GM15510 (cell line): ENCODE measurements around the gene P4HA2.

Experiments used
- POLR2A ChIP-seq: IDR thresholded peaks from 3 replicates; pipeline ENCODE4 v1.6.1; 2011; ENCODE audit warnings: borderline replicate concordance; ENCODE audit not compliant: insufficient read length; ENCODE audit errors: extremely low read depth

Gene P4HA2

DNA sequence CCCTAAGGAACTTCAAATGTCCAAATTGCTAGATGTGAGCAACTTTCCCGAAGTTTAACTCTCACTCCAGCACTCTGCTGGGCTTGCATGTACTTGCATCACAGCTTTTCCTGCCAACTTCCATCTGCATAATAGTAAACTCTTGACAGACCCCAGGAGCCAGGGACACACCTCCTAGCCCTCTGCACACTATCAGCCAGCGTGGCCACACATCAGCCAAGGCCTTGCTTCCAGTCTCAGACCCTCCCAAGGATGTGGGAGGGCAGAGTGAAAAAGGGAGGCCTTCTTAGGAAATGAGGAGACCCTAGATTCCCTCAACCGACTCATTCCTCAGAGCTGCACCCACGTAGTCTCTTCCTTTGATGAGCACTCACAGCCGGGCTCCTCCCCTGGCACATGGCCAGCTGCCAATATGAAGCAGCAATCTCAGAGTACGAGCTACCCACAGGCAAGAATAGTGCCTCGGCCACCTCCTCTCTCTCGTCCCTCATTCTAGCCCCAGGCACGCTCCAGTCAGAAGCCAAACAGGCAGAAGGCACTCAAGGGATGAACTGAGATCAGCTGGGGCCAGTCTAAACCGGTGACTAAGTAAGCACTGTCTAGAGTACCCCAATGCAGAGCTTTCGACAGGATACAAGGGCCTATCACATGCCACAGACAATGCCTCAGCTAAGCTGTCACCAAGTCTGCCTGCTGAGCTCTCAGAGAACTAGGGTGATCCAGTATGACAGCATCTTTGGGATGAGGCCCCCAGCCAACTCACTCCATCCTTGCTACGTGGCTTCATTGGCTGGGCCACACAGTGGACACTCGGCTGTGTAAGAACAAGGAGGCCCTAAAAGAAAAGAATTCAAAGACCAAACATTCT is 2.3 kb downstream of the P4HA2 start:
- TF ChIP-seq POLR2A: no peak

DNA sequence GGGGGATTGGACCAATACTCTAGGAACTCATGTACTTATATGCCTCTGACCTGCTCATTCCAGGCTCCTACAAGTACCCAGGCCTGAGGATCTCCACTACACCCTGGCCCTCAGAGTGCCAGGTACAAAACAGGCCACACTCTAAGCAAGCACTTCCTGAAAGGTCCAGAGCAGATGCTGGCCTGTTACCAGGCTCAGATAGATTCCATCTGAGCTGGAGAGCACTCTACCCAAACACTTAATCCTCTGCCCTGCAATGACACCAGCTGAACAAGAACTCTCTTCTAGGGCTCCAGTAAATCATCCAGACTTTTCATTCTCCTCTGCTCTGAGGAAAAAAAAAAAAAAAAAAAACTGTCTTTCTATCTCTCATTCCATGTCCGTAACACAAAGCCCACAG is 2.9 kb downstream of the P4HA2 start:
- no peak for TF ChIP-seq POLR2A

DNA sequence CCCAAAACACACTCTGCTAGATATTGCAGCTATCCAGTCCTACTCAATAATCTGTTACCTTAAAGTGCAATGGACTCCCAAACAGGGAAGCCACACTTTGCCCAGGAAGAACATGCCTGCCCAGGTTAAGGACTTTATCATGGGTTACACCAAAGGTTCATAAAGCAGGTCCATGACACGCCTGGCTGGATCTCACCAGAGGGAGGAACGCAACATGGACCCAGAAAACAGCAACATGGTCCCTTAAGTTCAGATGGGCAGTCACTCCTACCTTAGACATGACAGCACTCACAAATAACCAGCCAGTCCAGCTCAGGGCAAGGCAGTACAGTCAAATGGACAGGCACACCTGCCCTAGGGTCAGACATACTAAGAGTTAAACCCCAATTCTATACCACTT is 3.8 kb downstream of the P4HA2 start:
- TF ChIP-seq POLR2A: no peak

DNA sequence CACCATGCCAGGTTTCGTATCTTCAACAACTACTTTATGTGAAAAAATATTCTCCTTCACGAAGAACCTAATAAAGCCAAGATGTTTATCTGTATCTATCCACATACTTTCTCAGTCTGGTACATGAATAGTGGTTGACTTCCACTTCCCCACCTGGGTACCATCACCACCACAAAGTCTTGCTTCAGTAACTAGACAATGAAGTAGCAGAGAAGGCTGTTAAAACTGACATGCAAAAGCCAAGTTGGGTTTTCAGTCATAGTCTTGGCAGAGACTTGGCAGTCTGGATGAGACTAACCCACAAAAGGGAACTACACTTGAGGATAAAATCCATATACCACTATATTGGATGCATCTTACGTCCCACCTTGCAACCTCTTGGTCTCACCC is 5.0 kb downstream of the P4HA2 start:
- no peak for TF ChIP-seq POLR2A

DNA sequence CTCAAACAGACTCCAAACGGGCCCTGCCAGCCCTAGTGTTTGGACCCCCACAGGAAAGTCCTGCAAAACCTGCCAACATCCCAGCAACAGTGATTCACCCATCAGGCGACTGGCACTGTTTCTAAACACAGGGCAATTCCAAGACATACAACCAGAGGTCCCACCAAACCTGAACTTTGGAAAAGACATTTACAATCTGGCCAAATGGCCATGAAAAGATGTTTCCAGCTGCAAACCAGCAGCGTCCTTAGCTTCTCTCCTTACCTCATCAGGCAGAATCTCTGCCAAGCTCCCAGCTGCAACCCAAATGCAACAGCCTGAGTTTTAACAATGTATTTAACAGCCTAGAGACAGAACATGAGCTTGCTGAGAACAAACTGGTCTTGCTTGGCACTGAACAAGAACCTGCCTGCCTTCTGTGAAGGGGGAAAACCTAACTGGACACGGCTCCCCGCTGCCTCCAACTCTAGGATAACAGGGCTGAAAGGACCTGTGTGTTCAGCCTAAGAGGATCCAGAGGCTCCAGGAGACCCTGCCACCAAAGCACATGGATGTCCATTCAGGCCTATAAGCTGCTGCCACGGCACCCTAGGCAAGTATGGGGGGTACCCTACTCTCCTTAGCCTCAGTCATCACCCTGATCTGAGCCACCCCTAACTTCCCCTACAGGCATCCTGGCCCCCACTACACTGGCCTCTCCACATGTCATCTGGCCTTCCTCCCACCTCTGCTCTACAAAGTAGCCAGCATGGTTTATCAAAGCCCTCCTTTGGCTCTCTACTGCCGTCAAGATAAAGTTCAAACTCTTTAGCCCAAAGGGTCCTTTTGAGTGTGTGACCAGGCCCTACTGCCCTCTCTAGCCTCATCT is 5.6 kb downstream of the P4HA2 start:
- no peak for TF ChIP-seq POLR2A

DNA sequence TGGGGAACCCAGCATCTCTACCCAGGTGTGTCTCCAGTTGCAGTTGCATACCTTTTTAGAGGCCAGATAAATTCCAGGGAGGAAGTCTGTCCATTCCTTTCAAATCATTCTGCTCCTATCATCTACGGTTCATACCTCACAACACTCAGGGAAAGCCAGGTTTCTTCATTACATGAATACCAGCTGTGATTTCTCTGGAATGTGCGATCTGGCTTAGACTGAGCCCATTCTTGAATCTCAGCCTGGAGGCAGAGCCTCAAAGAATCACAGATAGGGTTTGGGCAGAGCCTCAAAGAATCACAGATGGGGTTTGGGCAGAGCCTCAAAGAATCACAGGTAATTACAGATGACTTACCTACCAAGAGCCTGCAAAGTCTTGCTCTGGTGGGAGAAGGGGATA is 7.2 kb downstream of the P4HA2 start:
- TF ChIP-seq POLR2A: no peak

DNA sequence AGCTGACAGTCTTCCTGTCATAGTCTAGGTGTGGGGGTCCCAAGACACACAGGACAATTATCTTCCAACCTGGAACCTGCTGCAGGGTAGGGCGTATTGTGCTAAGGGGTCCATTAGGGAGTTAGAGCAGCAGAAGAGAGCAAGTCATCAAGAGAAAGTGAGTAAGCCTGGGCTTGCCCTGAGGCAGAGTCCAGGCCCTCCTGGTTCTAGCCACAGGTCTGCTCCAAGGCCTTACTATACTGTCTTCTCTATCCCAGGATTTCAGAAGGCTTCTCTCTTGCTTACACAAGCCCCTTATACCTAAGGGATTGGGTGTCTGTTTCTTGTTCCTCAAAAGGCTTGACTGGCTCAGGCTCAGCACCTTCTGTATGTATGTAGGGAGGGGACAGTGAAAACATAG is 7.7 kb downstream of the P4HA2 start:
- TF ChIP-seq POLR2A: no peak

DNA sequence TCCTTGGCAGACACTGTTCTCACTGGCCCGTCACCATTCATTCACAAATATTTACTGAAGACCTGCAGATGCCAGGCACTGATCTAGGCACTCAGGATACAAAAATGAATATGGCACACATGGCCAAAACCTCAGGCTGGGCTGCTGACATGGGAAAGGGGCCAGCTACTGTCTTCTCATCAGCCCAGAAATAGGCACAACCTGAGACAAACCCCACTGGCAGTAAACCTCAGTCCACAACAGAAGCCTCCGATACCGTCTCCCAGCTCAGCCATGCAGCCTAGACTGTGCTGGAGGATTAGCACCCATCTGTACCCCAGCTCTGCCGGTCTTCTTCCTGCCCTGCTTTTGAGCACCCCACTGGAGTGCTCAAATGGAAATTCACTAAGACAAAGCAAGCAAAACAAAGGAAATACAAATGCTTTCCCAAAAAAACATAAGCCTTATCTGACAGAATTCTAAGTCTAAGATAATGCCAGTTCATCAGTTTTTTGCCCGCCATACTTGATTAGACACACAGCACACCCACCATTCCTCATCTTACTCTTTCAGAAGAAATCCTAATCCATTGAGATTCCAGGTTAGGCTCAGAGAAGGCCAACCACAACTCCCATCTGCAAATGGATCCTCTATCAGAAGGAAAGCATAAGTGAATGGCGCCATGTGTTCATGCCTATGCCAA is 8.2 kb downstream of the P4HA2 start:
- no peak for TF ChIP-seq POLR2A

DNA sequence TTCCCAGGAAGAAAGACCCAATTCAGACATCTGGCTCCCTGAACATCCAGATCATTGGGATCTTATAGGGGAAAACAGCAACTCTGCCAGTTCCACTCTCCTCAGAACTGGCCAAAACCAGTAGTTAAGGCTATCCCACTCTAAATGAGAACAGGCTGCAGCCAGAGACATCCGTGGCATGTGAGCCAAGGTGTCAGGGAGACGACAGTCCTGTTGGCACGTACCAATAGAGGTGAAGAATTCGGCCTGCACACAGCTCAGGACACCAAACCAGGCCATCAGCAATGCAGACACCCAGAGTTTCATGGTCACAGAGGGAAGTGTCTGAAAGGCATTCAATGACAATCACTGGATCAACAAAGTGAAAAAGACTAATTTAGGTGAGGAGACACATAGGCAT is 9.3 kb downstream of the P4HA2 start:
- no peak for TF ChIP-seq POLR2A

DNA sequence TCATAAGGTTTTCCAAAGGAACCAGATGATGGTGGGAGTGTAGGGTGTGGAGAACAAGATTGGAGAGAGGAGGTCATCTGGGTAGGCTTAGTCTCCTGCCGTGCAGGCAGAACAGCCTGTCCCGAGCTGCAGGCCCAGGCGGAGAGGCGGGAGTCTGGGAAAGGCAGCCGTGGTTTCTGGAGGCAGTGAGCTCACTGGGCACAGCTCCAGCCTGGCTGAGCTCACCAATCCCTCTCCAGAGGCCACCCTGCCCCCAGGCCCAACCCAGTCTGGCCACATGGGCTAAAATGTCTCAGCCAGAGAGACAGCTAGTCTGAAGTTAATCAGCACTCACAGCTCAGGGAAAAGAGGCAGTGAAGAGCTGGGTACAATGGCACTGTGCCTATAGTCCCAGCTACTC is 12.3 kb downstream of the P4HA2 start:
- no peak for TF ChIP-seq POLR2A

DNA sequence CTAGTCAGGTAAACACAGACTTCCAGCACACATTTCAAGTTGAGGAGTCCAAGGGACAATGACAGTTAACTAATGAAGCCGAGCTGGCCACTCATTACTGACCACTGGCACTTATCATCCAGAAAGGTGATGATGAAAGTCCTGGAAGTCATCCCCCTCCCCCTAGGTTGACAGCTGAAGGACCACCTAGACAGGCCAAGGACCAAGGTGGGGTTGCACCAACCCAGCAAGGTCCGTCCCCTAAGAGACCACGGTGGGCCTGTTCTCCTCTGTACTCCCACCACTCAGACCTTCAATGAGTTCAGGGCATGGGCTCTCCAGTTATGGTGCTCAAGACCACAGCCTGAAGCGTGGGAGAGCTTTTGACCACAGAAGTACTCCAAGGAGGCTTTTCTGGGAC is 13.2 kb downstream of the P4HA2 start:
- no peak for TF ChIP-seq POLR2A

DNA sequence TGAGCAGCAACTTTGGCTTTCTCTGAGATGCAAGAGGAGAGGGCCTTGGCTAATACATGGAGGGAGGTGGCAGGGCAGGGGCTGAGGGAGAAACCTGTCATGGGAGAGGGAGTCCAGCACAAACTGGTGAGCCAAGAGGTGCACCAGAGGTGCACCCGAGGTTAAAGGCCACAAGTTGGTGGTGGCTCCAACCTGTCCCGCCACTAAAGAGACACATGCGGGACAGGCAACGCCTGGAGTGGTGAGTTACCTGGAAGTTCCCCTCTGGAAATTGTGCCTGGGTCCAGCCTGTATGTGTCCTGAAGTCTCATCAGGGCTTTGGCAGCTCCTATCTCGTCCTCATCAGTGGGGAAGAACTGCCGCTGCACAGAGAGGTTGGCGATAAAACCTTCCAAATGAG is 14.0 kb downstream of the P4HA2 start:
- TF ChIP-seq POLR2A: no peak

DNA sequence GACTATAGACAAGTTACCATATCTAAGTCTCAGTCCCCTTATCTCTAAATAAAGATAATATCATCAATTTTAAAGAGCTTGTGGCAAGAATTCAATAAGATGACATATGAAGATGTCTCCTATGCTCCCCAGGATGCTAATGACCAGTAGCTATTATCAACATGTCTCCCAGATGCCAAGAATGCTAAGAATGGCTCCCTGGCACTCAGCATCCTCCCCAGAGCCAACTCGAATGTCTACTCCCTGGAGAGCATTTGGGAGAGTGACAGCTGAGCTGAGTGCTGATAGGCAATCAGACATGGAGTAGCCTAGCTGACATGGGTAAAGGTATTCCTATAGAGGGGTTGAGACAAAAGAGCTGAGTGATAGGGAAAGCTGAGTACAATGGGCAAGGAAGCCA is 15.9 kb downstream of the P4HA2 start:
- no peak for TF ChIP-seq POLR2A

DNA sequence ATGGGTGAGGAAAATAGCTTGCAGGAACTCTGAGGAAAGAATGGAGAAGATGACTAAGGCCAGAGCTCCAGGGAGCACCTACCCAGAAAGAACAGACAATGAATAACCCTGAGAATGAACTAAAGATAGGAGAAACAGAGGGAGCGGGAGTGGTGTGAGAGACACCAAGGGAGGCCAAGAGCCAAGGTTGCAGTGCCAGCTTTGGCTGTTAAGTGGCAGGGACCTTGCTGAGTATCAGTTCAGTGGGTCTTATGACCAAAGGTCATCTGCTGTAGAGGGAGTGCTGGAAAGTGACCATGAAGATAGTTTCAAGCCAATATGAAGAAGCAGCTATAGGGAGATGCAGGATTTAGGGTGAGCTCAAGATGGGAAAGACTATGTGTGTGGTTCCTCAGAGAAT is 16.7 kb downstream of the P4HA2 start:
- no peak for TF ChIP-seq POLR2A

DNA sequence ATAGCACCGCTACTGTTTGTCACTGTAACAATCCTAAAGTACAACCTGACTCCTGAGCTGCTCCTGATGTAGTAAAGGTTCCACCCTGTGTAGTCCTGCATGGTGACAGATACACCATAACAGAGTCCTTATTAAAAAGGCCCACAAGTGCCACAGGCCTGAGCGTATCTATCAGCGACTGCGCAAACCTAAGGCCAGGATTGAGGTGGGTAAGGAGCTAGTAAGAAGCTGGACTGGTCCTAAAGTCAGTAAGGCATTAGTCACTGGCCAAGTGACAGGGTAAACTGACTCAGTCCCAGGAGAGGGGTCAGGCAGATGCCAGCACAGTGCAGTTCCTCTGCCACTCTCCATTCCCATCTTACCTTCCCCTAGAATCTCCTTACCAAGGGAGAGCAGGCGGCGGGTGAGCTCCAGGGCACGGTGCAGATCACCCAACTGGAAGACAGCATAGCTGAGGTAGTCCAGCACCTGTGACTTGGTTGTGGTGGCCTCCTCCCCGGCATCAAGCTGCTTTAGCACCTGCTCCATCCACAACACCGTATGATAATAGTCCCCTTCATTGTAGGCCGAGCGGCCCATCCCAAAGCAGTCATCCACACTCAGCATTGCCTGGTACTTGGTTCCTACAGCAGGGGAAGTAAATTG is 17.6 kb downstream of the P4HA2 start:
- TF ChIP-seq POLR2A: no peak
